Measurements from ENCODE around the gene PLD4. TPM values are rescaled to one million over a fixed set of nuclear protein-coding genes. Genes with fewer than 3 reads are reported as not detected.

PLD4 gene
- total RNA-seq, 1 experiment from 2014 or later = 0.15 TPM

GRCh38 chr14:104930526-104931303 lies 6.0 kb downstream of the PLD4 start:
- in situ Hi-C loops (cut with HindIII; ENCODE audit: low pct_unique_long_range_greater_than_20kb, low sequenced_read_pairs) = no loop called here
- ATAC-seq = no peak
- intact Hi-C loops (cut with micrococcal nuclease; ENCODE audit: unreplicated experiment) = no loop called here
- no peaks in the 10 kb centered on the region for H3K36me3 ChIP-seq (ENCODE audit: control insufficient read depth, insufficient read depth, low read length)
- no peak overlapping the region for H3K27ac ChIP-seq (ENCODE audit: low read length)
- H3K9me3 ChIP-seq (ENCODE audit: control insufficient read depth, insufficient read depth, low read depth, low read length) = no peaks in the 10 kb centered on the region
- BruUV-seq (replicated peaks) = no TSS peak
- POLR2A ChIA-PET = no interaction called here
- TF ChIP-seq REST (IDR thresholded peaks at IDR 0.05; ENCODE audit: insufficient read depth in 1 of 2, low read depth in 2 of 2, low read length in 1 of 2) = no peak
- no peak for TF ChIP-seq SIN3A (IDR thresholded peaks at IDR 0.05; ENCODE audit: borderline replicate concordance, insufficient read depth, low read depth, low read length)
- no peak for TF ChIP-seq CTCF (IDR thresholded peaks at IDR 0.05)
- no peak for TF ChIP-seq TCF7L2 (IDR thresholded peaks at IDR 0.05; ENCODE audit: low read depth, low read length)
- no peak for TF ChIP-seq POLR2AphosphoS5 (IDR thresholded peaks at IDR 0.05; ENCODE audit: low read depth, low read length)
- no peaks in the 10 kb centered on the region; the same call in 1 of the 2 replicates for H3K4me1 ChIP-seq (ENCODE audit: control insufficient read depth, insufficient read depth, low read length)
- no peak overlapping the region for H3K4me3 ChIP-seq (ENCODE audit: low read depth in 2 of 2, low read length in 2 of 2)
- DNase-seq (ENCODE audit: low read depth, low spot score) = no peak
- H3K27me3 ChIP-seq (ENCODE audit: control insufficient read depth, insufficient read depth, low read length) = no peaks in the 10 kb centered on the region
- CTCF ChIA-PET = no interaction called here

GRCh38 chr14:104931304-104931770 lies 6.7 kb downstream of the PLD4 start:
- in situ Hi-C loops (cut with HindIII; ENCODE audit: low pct_unique_long_range_greater_than_20kb, low sequenced_read_pairs) = no loop called here
- no peaks in the 10 kb centered on the region for H3K9me3 ChIP-seq (ENCODE audit: control insufficient read depth, insufficient read depth, low read depth, low read length)
- intact Hi-C loops (cut with micrococcal nuclease; ENCODE audit: unreplicated experiment) = no loop called here
- no peak for DNase-seq (ENCODE audit: low read depth, low spot score)
- no TSS peak for BruUV-seq (replicated peaks)
- POLR2A ChIA-PET = no interaction called here
- no peak overlapping the region for H3K4me3 ChIP-seq (ENCODE audit: low read depth in 2 of 2, low read length in 2 of 2)
- no peaks in the 10 kb centered on the region for H3K27me3 ChIP-seq (ENCODE audit: control insufficient read depth, insufficient read depth, low read length)
- no peaks in the 10 kb centered on the region for H3K4me1 ChIP-seq (ENCODE audit: control insufficient read depth, insufficient read depth, low read length)
- H3K36me3 ChIP-seq (ENCODE audit: control insufficient read depth, insufficient read depth, low read length) = no peaks in the 10 kb centered on the region
- TF ChIP-seq CTCF (IDR thresholded peaks at IDR 0.05) = no peak
- no peak for TF ChIP-seq POLR2AphosphoS5 (IDR thresholded peaks at IDR 0.05; ENCODE audit: low read depth, low read length)
- no peak for TF ChIP-seq TCF7L2 (IDR thresholded peaks at IDR 0.05; ENCODE audit: low read depth, low read length)
- no peak for TF ChIP-seq REST (IDR thresholded peaks at IDR 0.05; ENCODE audit: insufficient read depth in 1 of 2, low read depth in 2 of 2, low read length in 1 of 2)
- TF ChIP-seq SIN3A (IDR thresholded peaks at IDR 0.05; ENCODE audit: borderline replicate concordance, insufficient read depth, low read depth, low read length) = no peak
- H3K27ac ChIP-seq (ENCODE audit: low read length) = no peak overlapping the region
- CTCF ChIA-PET = no interaction called here
- no peak for ATAC-seq
